Activated CD4-positive, alpha-beta T cell treated with anti-CD3 and anti-CD28 coated beads for 36 hours (primary cell): ENCODE measurements around the gene GP1BB. TPM values are rescaled to one million over a fixed set of nuclear protein-coding genes. Genes with fewer than 3 reads are reported as not detected.
A peak's percentile ranks its signal among the peaks of the same experiment; 100 is the strongest.

Experiments
- ATAC-seq: fragments of 200-7000 bp; cut with Tn5 transposase; one replicate; pipeline ENCODE4 v1.10.0; 2021; ENCODE audit warnings: mild to moderate bottlenecking, moderate library complexity
- CTCF ChIA-PET: fragments of 350-600 bp; sonication (Branson Sonifier 250); formaldehyde crosslinking; loops from one replicate; lab custom pipeline; 2021; ENCODE audit warnings: antibody characterized with exemption; lab: Charles Lee
- POLR2A ChIA-PET: fragments of 350-600 bp; sonication (Branson Sonifier 250); formaldehyde crosslinking; loops from one replicate; lab custom pipeline; 2021; ENCODE audit warnings: antibody characterized with exemption, inconsistent platforms; lab: Charles Lee
- DNase-seq: peaks from one replicate; pipeline ENCODE4 v3.0.0-alpha.2; 2020
- H3K27ac Mint-ChIP-seq: one replicate; pipeline ENCODE4 v1.8.0; 2021; ENCODE audit warnings: mixed read lengths
- H3K27me3 Mint-ChIP-seq: one replicate; pipeline ENCODE4 v1.8.0; 2021; ENCODE audit warnings: mixed read lengths
- H3K36me3 Mint-ChIP-seq: one replicate; pipeline ENCODE4 v1.8.0; 2021; ENCODE audit warnings: low read depth, mixed read lengths
- H3K4me1 Mint-ChIP-seq: one replicate; pipeline ENCODE4 v1.8.0; 2021; ENCODE audit warnings: mixed read lengths
- H3K4me3 Mint-ChIP-seq: one replicate; pipeline ENCODE4 v1.8.0; 2021; ENCODE audit warnings: mild to moderate bottlenecking, moderate library complexity, mixed read lengths
- H3K9me3 Mint-ChIP-seq: one replicate; pipeline ENCODE4 v1.8.0; 2021; ENCODE audit warnings: low read depth, mixed read lengths
- intact Hi-C, 2 experiments: fragments of 100-400 bp; cut with DNase I in 1 of 2; cut with micrococcal nuclease in 1 of 2; formaldehyde crosslinking; loops; one replicate each; pipeline versions ENCODE4 v1.14.2 to v1.15.1; 2022 to 2024; cut with DNase I, micrococcal nuclease
- total RNA-seq, 2 experiments: library from RNA; stranded (reverse); gene quantifications; one replicate each; pipeline ENCODE4 v1.2.3, GENCODE V29; 2021

The GP1BB gene
- total RNA-seq, 2 experiments from 2014 or later = not detected

DNA sequence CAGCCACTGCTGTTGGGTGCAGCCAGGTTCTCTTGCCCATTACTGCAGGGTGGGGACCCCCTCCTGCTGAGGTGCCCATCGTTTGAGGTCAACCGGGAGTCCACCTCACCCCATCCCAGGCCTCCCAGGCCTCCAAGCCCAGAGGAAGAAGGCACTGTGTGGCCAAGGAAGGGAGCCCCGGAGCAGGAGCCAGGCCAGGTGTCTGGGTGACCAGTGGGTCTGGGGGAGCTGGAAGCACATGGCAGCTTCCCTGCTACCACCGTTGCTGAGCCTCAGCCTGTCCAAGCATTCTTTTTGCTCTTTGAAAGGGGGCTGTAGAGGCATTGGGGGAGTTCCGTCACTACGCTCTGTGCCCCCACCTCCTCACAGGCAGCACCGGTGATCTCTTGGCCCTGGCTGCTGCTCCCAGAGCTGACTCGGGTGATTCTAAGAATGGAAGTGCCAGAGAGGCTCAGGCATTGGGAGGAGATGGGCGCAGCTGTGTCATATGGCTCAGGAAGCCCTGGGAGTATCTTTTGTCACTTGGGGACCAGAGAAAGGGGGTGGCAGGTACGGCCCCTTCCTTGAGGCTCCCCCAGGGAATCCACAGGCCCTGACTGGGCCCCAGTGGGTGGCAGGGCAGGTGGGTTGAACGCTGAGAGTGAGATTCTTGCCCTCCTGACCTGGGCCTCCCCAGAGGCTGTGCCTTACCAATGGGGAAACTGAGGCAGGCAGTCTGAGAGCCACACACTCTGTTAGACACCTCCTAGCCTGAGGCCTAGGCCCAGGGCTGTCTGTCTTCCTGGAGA is 7.1 kb upstream of the GP1BB start:
- ChIA-PET CTCF (interaction anchor here (0.7 to 1.5 kb wide), 4 partner anchors 12 to 70 kb away, joined by 3 to 4 read pairs (median 4); no protein-coding TSS in a partner anchor), POLR2A (no interaction called here)
- no peaks in the 10 kb centered on the region for H3K9me3 Mint-ChIP-seq
- DNase-seq (no peak), ATAC-seq (no peak)
- no peaks in the 10 kb centered on the region for H3K36me3 Mint-ChIP-seq
- no peak overlapping the region for H3K27ac Mint-ChIP-seq
- peaks cover 11% of the 10 kb centered on the region for H3K4me1 Mint-ChIP-seq
- intact Hi-C loops = loop anchor here in 1 of 2 experiments (5.0 kb wide), 1 partner anchor 39 kb away; no protein-coding TSS in a partner anchor
- peaks cover 22% of the 10 kb centered on the region for H3K27me3 Mint-ChIP-seq
- H3K4me3 Mint-ChIP-seq = no peak overlapping the region

DNA sequence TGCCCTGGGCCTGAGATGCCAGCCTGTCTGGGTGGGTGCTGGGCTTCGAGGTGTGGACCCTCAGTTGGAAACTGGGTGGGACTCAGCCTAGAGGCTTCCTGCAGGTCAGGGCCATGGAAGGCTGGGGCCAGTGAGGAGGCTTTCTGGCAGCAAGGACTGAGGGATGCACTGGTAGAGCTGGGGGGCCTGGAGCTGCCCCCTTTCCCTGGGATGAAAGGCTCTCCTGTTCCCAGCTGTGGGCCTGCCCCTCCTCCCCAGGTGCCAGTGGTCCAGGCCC is 6.6 kb upstream of the GP1BB start:
- Mint-ChIP-seq H3K9me3 (no peaks in the 10 kb centered on the region), H3K4me3 (no peak overlapping the region)
- POLR2A ChIA-PET = interaction anchor here (0.5 kb wide), 1 partner anchor 198 kb away, joined by 3 read pairs; no protein-coding TSS in a partner anchor

GRCh38 chr22:19717181-19717580 is 6.2 kb upstream of the GP1BB start:
- DNase-seq (no peak), ATAC-seq (no peak)
- Mint-ChIP-seq H3K27ac (no peak overlapping the region), H3K9me3 (no peaks in the 10 kb centered on the region), H3K4me1 (peaks cover 11% of the 10 kb centered on the region), H3K27me3 (peaks cover 26% of the 10 kb centered on the region), H3K36me3 (no peaks in the 10 kb centered on the region), H3K4me3 (no peak overlapping the region)
- intact Hi-C loops = loop anchor here in 1 of 2 experiments (5.0 kb wide), 1 partner anchor 40 kb away; no protein-coding TSS in a partner anchor
- POLR2A ChIA-PET = interaction anchor here (0.5 kb wide), 1 partner anchor 198 kb away, joined by 3 read pairs; no protein-coding TSS in a partner anchor
- CTCF ChIA-PET = interaction anchor here (0.7 to 1.5 kb wide), 4 partner anchors 13 to 71 kb away, joined by 3 to 4 read pairs (median 4); no protein-coding TSS in a partner anchor

More for the DNA sequence above, 6.6 kb upstream of the GP1BB start:
- ATAC-seq (no peak), DNase-seq (no peak)
- H3K36me3 Mint-ChIP-seq = no peaks in the 10 kb centered on the region
- intact Hi-C loops = loop anchor here in 1 of 2 experiments (5.0 kb wide), 1 partner anchor 39 kb away; no protein-coding TSS in a partner anchor
- peaks cover 11% of the 10 kb centered on the region for H3K4me1 Mint-ChIP-seq
- CTCF ChIA-PET = interaction anchor here (0.7 to 1.5 kb wide), 4 partner anchors 12 to 71 kb away, joined by 3 to 4 read pairs (median 4); no protein-coding TSS in a partner anchor
- no peak overlapping the region for H3K27ac Mint-ChIP-seq
- peaks cover 25% of the 10 kb centered on the region for H3K27me3 Mint-ChIP-seq

- Mint-ChIP-seq H3K9me3 (no peaks in the 10 kb centered on the region), H3K27me3 (peaks cover 29% of the 10 kb centered on the region), H3K4me3 (peak overlapping the region; percentile 63), H3K27ac (no peak overlapping the region), H3K4me1 (peaks cover 11% of the 10 kb centered on the region), H3K36me3 (no peaks in the 10 kb centered on the region)
- intact Hi-C loops = loop anchor here (1.0 to 5.0 kb wide), 6 partner anchors 39 to 573 kb away; partner anchors contain the start of genes CDC45 (in 1 of the 2), CLTCL1 (in 1 of the 2), ESS2 (in 1 of the 2) and UFD1 (in 1 of the 2)
- ChIA-PET CTCF (interaction anchor here (0.7 to 1.5 kb wide), 2 partner anchors 12 to 467 kb away, joined by 4 read pairs; no protein-coding TSS in a partner anchor), POLR2A (no interaction called here)
- peak; percentile 92 for ATAC-seq
- peak; percentile 87 for DNase-seq
These were observed 5.5 kb upstream of the GP1BB start for GRCh38 chr22:19717691-19718455.

- Mint-ChIP-seq H3K4me3 (no peak overlapping the region), H3K4me1 (peaks cover 11% of the 10 kb centered on the region), H3K9me3 (no peaks in the 10 kb centered on the region), H3K27me3 (peaks cover 31% of the 10 kb centered on the region), H3K36me3 (no peaks in the 10 kb centered on the region), H3K27ac (no peak overlapping the region)
- ChIA-PET POLR2A (no interaction called here), CTCF (interaction anchor here (0.5 to 0.7 kb wide), 3 partner anchors 192 to 468 kb away, joined by 3 to 4 read pairs (median 3); no protein-coding TSS in a partner anchor)
- no peak for ATAC-seq
- DNase-seq = no peak
- intact Hi-C loops = loop anchor here (1.0 to 5.0 kb wide), 6 partner anchors 39 to 574 kb away; partner anchors contain the start of genes CDC45 (in 1 of the 2), CLTCL1 (in 1 of the 2), ESS2 (in 1 of the 2) and UFD1 (in 1 of the 2)
These were observed 4.8 kb upstream of the GP1BB start for GRCh38 chr22:19718456-19719049.

- intact Hi-C loops = loop anchor here (2.0 to 5.0 kb wide), 4 partner anchors 42 to 574 kb away; partner anchors contain the start of genes CDC45 (in 1 of the 2), CLTCL1 (in 1 of the 2), ESS2 (in 1 of the 2) and UFD1 (in 1 of the 2)
- CTCF ChIA-PET = interaction anchor here (0.5 to 0.6 kb wide), 3 partner anchors 162 to 376 kb away, joined by 3 read pairs; no protein-coding TSS in a partner anchor
- peaks cover 11% of the 10 kb centered on the region for H3K4me1 Mint-ChIP-seq
- H3K9me3 Mint-ChIP-seq = no peaks in the 10 kb centered on the region
- H3K27ac Mint-ChIP-seq = no peak overlapping the region
- H3K27me3 Mint-ChIP-seq = peaks cover 28% of the 10 kb centered on the region
- POLR2A ChIA-PET = interaction anchor here (0.7 kb wide), 1 partner anchor 42 kb away, joined by 3 read pairs; no protein-coding TSS in a partner anchor
- no peaks in the 10 kb centered on the region for H3K36me3 Mint-ChIP-seq
- ATAC-seq = no peak
- H3K4me3 Mint-ChIP-seq = peak overlapping the region; percentile 36
- DNase-seq = peak; percentile 43
These were observed 4.3 kb upstream of the GP1BB start for GRCh38 chr22:19719050-19719482.

GRCh38 chr22:19719488-19720021 is 3.8 kb upstream of the GP1BB start:
- Mint-ChIP-seq H3K9me3 (no peaks in the 10 kb centered on the region), H3K36me3 (no peaks in the 10 kb centered on the region), H3K4me1 (peaks cover 12% of the 10 kb centered on the region), H3K4me3 (peak overlapping the region; percentile 36), H3K27me3 (peaks cover 30% of the 10 kb centered on the region), H3K27ac (no peak overlapping the region)
- ATAC-seq = no peak
- POLR2A ChIA-PET = interaction anchor here (0.7 kb wide), 1 partner anchor 43 kb away, joined by 3 read pairs; no protein-coding TSS in a partner anchor
- DNase-seq = no peak
- CTCF ChIA-PET = interaction anchor here (0.6 to 1.6 kb wide), 3 partner anchors 11 to 172 kb away, joined by 3 to 7 read pairs (median 3); no protein-coding TSS in a partner anchor
- intact Hi-C loops = loop anchor here (2.0 to 5.0 kb wide), 4 partner anchors 42 to 575 kb away; partner anchors contain the start of genes CDC45 (in 1 of the 2), CLTCL1 (in 1 of the 2), ESS2 (in 1 of the 2) and UFD1 (in 1 of the 2)

- DNase-seq (no peak), ATAC-seq (no peak)
- peaks cover 36% of the 10 kb centered on the region for H3K27me3 Mint-ChIP-seq
- H3K36me3 Mint-ChIP-seq = no peaks in the 10 kb centered on the region
- no peak overlapping the region for H3K4me3 Mint-ChIP-seq
- intact Hi-C loops = no loop called here
- no peak overlapping the region for H3K27ac Mint-ChIP-seq
- H3K4me1 Mint-ChIP-seq = peaks cover 12% of the 10 kb centered on the region
- CTCF ChIA-PET = interaction anchor here (0.8 to 1.6 kb wide), 2 partner anchors 10 to 172 kb away, joined by 3 to 7 read pairs; no protein-coding TSS in a partner anchor
- POLR2A ChIA-PET = no interaction called here
- no peaks in the 10 kb centered on the region for H3K9me3 Mint-ChIP-seq
These were observed 3.0 kb upstream of the GP1BB start for GRCh38 chr22:19720150-19720827.

- DNase-seq (peak; percentile 5), ATAC-seq (no peak)
- Mint-ChIP-seq H3K4me1 (peaks cover 12% of the 10 kb centered on the region), H3K4me3 (no peak overlapping the region), H3K9me3 (no peaks in the 10 kb centered on the region), H3K27me3 (peaks cover 38% of the 10 kb centered on the region), H3K36me3 (no peaks in the 10 kb centered on the region), H3K27ac (no peak overlapping the region)
- intact Hi-C loops = no loop called here
- ChIA-PET CTCF (interaction anchor here (1.6 kb wide), 1 partner anchor 9 kb away, joined by 7 read pairs; no protein-coding TSS in a partner anchor), POLR2A (no interaction called here)
These were observed 2.4 kb upstream of the GP1BB start for GRCh38 chr22:19720999-19721329.
